GM23248 (cell line): Measurements from ENCODE around the gene CEP97. TPM values are rescaled to one million over a fixed set of nuclear protein-coding genes. Genes with fewer than 3 reads are reported as not detected.
"Not testable (repeated sequence)": the region's sequence is repeated elsewhere in the genome, so short reads cannot be mapped to it uniquely, and the experiment has no call there.

Experiments used
- DNase-seq: peaks from one replicate; pipeline ENCODE4 v3.0.0-alpha.2; 2015
- H2AFZ ChIP-seq: fragments of 200-600 bp; sonication (generic); 2 replicates; pipeline ENCODE4 v1.6.1; 2016; ENCODE audit warnings: antibody characterized with exemption
- H3F3A ChIP-seq: fragments of 200-600 bp; sonication (generic); 2 replicates; pipeline ENCODE4 v1.6.1; 2016; ENCODE audit warnings: mild to moderate bottlenecking, antibody characterized with exemption, mixed run types; ENCODE audit not compliant: insufficient read depth
- H3K27ac ChIP-seq: fragments of 200-600 bp; sonication (generic); 2 replicates; pipeline ENCODE4 v1.5.1; 2016; ENCODE audit warnings: mild to moderate bottlenecking
- H3K27me3 ChIP-seq: fragments of 200-600 bp; sonication (generic); replicated peaks from 2 replicates; pipeline ENCODE4 v1.6.1; 2016; ENCODE audit warnings: mild to moderate bottlenecking; ENCODE audit not compliant: insufficient read depth
- H3K36me3 ChIP-seq: fragments of 200-600 bp; sonication (generic); 2 replicates; pipeline ENCODE4 v1.6.1; 2016; ENCODE audit warnings: low read depth, mild to moderate bottlenecking
- H3K4me1 ChIP-seq: fragments of 200-600 bp; sonication (generic); 2 replicates; pipeline ENCODE4 v1.6.1; 2016; ENCODE audit warnings: mild to moderate bottlenecking; ENCODE audit not compliant: insufficient read depth
- H3K4me2 ChIP-seq: fragments of 200-600 bp; sonication (generic); one replicate; pipeline ENCODE4 v1.6.1; 2016; ENCODE audit warnings: mild to moderate bottlenecking; ENCODE audit not compliant: unreplicated experiment
- H3K4me3 ChIP-seq: fragments of 200-600 bp; sonication (generic); 2 replicates; pipeline ENCODE4 v1.5.1; 2016; ENCODE audit warnings: mild to moderate bottlenecking
- H3K79me2 ChIP-seq: fragments of 200-600 bp; sonication (generic); 2 replicates; pipeline ENCODE4 v1.6.1; 2016; ENCODE audit warnings: mild to moderate bottlenecking; ENCODE audit not compliant: insufficient read depth
- H3K9ac ChIP-seq: fragments of 200-600 bp; sonication (generic); 2 replicates; pipeline ENCODE4 v1.6.1; 2016; ENCODE audit warnings: mild to moderate bottlenecking
- H3K9me2 ChIP-seq: fragments of 200-600 bp; sonication (generic); 2 replicates; pipeline ENCODE4 v1.6.1; 2016; ENCODE audit warnings: mixed run types, mild to moderate bottlenecking, moderate library complexity; ENCODE audit not compliant: insufficient read depth
- H3K9me3 ChIP-seq: fragments of 200-600 bp; sonication (generic); one replicate; pipeline ENCODE4 v1.6.1; 2017; ENCODE audit warnings: low read depth
- H4K20me1 ChIP-seq: fragments of 200-600 bp; sonication (generic); 2 replicates; pipeline ENCODE4 v1.6.0; 2016; ENCODE audit not compliant: insufficient read depth
- EZH2 ChIP-seq: fragments of 200-600 bp; sonication (generic); IDR thresholded peaks from 2 replicates; pipeline ENCODE4 v1.6.1; 2018; ENCODE audit warnings: antibody characterized with exemption, mild to moderate bottlenecking; ENCODE audit not compliant: insufficient read depth, poor library complexity, severe bottlenecking
- EZH2phosphoT487 ChIP-seq: fragments of 200-600 bp; sonication (generic); IDR thresholded peaks from 2 replicates; pipeline ENCODE4 v1.6.1; 2018; ENCODE audit warnings: antibody characterized with exemption, moderate library complexity, mild to moderate bottlenecking, low read depth; ENCODE audit not compliant: insufficient read depth
- WGBS, 2 experiments: methylation state at CpG; one replicate each; pipeline ENCODE4 v1.1.6; 2015 to 2017; ENCODE audit warnings: low lambda C conversion rate in 2 of 2, low coverage in 1 of 2; ENCODE audit errors: missing lambda C conversion rate in 2 of 2; 5-methylcytosine and 5-hydroxymethylcytosine counted together
- in situ Hi-C: fragments of 300-500 bp; cut with MboI; formaldehyde crosslinking; loops from 2 replicates; pipeline ENCODE4 v1.15.0; 2020
- polyA plus RNA-seq: library from polyadenylated mRNA; unstranded; fragments of >200 nt; fragmentation: Nextera tagmentation; extraction: Ambion mirVana; gene quantifications from 2 replicates; pipeline ENCODE4 v1.2.1, GENCODE V29; 2016
- total RNA-seq: library from RNA; depleted of rRNA; stranded (reverse); fragments of >200 nt; shearing (Covaris generic); gene quantifications from 2 replicates; pipeline ENCODE4 v1.2.3, GENCODE V29; 2014

The CEP97 gene
- total and polyA plus RNA-seq, 2 experiments from 2014 or later, result 3.3 to 9.8 TPM

- peaks cover 25% of the 10 kb centered on the region; the same call in 1 of the 2 replicates for H3K36me3 ChIP-seq
- WGBS, 2 experiments, result 96 to 99% methylated on average over 6 of the region's 6 CpGs
- in situ Hi-C loops, result no loop called here
Measured at GRCh38 chr3:101758224-101758623, 33.8 kb downstream of the CEP97 start.

DNA sequence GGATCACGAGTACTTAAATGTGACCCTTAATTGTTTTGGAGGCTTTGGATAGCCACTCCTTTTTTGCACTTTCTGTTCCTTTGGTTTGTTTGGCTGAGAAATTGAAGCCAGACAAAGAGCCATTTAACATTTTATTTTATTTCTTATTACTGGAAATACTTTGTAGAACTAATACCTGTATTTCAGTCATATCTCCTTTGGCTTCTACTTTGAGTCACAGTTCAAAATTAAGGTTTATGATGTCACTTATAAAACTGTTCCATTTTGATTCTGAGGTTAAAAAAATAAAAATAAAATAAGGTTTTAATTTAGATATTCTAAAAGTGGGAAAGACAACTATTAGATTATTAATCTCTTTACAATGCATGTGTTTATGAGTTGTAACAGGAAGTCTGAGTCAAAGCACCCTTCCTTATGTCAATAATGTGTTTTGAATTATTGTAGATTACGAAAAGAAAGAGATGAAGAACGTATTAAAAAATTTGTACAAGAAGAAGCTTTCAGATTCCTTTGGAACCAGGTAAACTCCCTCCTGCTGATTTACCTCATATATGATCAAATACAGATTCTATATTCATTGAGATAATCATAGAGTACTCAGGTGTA is 37.7 kb downstream of the CEP97 start:
- no peak overlapping the region for H2AFZ ChIP-seq
- H3K4me2 ChIP-seq, result no peak overlapping the region
- no peaks in the 10 kb centered on the region for H4K20me1 ChIP-seq
- H3K79me2 ChIP-seq, result no peaks in the 10 kb centered on the region
- H3K9me2 ChIP-seq, result no peaks in the 10 kb centered on the region; the same call in 1 of the 2 replicates
- H3K4me1 ChIP-seq, result peaks cover 4% of the 10 kb centered on the region; the same call in 1 of the 2 replicates
- no peaks in the 10 kb centered on the region for H3K27me3 ChIP-seq
- peaks cover 27% of the 10 kb centered on the region; the same call in 1 of the 2 replicates for H3K36me3 ChIP-seq
- H3K27ac ChIP-seq, result no peak overlapping the region
- WGBS, 2 experiments, result 74 to 87% methylated on average over 3 of the region's 3 CpGs
- no peaks in the 10 kb centered on the region for H3F3A ChIP-seq
- no peaks in the 10 kb centered on the region for H3K9me3 ChIP-seq
- TF ChIP-seq EZH2 (no peak), EZH2phosphoT487 (no peak)
- in situ Hi-C loops, result no loop called here
- no peak overlapping the region for H3K4me3 ChIP-seq
- H3K9ac ChIP-seq, result no peak overlapping the region
- DNase-seq, result peak; percentile 8

More at GRCh38 chr3:101758224-101758623, 33.8 kb downstream of the CEP97 start:
- Histone ChIP-seq H3F3A (no peaks in the 10 kb centered on the region), H3K79me2 (no peaks in the 10 kb centered on the region), H3K4me1 (peaks cover 4% of the 10 kb centered on the region; the same call in 1 of the 2 replicates), H3K27me3 (no peaks in the 10 kb centered on the region), H3K9me3 (no peaks in the 10 kb centered on the region), H3K9me2 (no peaks in the 10 kb centered on the region; the same call in 1 of the 2 replicates), H3K4me2 (no peak overlapping the region), H2AFZ (no peak overlapping the region), H3K27ac (no peak overlapping the region), H3K4me3 (no peak overlapping the region), H3K9ac (no peak overlapping the region), H4K20me1 (no peaks in the 10 kb centered on the region)
- TF ChIP-seq EZH2phosphoT487, result no peak
- TF ChIP-seq EZH2, result no peak
- DNase-seq, result no peak

- 73 to 77% methylated on average over 6 of the region's 6 CpGs for WGBS, 2 experiments
- H3K79me2 ChIP-seq, H3K9ac ChIP-seq, H3K27ac ChIP-seq, H3K9me3 ChIP-seq, H4K20me1 ChIP-seq, H3K27me3 ChIP-seq, in situ Hi-C loops, H3K4me2 ChIP-seq, DNase-seq, H2AFZ ChIP-seq, H3K36me3 ChIP-seq, H3K9me2 ChIP-seq, H3K4me3 ChIP-seq: not testable (repeated sequence)
- peaks cover 15% of the 10 kb centered on the region for H3F3A ChIP-seq
- peaks cover 18% of the 10 kb centered on the region for H3K4me1 ChIP-seq
Measured at GRCh38 chr3:101777745-101778281, 53.4 kb downstream of the CEP97 start.

- in situ Hi-C loops, result no loop called here
- Histone ChIP-seq H2AFZ (peak overlapping the region; percentile 99), H3F3A (peaks cover 15% of the 10 kb centered on the region), H3K4me1 (peaks cover 18% of the 10 kb centered on the region), H3K4me3 (peak overlapping the region; percentile 78), H3K9me3 (no peaks in the 10 kb centered on the region), H4K20me1 (no peaks in the 10 kb centered on the region), H3K36me3 (no peaks in the 10 kb centered on the region), H3K9me2 (no peaks in the 10 kb centered on the region), H3K9ac (peak overlapping the region; percentile 70), H3K79me2 (peaks cover 9% of the 10 kb centered on the region), H3K4me2 (peak overlapping the region; percentile 93), H3K27ac (peak overlapping the region; percentile 0; the same call in 1 of the 2 replicates), H3K27me3 (no peaks in the 10 kb centered on the region)
- DNase-seq, result no peak
- no peak for TF ChIP-seq EZH2phosphoT487
- TF ChIP-seq EZH2, result no peak
- 31 to 34% methylated on average over 21 of the region's 21 CpGs for WGBS, 2 experiments
Measured at GRCh38 chr3:101778385-101779046, 54.1 kb downstream of the CEP97 start.
